GM23248 (cell line): ENCODE measurements around the gene ABHD10.

Experiments
- EZH2 ChIP-seq: fragments of 200-600 bp; sonication (generic); IDR thresholded peaks from 2 replicates; pipeline ENCODE4 v1.6.1; 2018; ENCODE audit warnings: antibody characterized with exemption, mild to moderate bottlenecking; ENCODE audit not compliant: insufficient read depth, poor library complexity, severe bottlenecking
- EZH2phosphoT487 ChIP-seq: fragments of 200-600 bp; sonication (generic); IDR thresholded peaks from 2 replicates; pipeline ENCODE4 v1.6.1; 2018; ENCODE audit warnings: antibody characterized with exemption, moderate library complexity, mild to moderate bottlenecking, low read depth; ENCODE audit not compliant: insufficient read depth

GRCh38 chr3:111975131-111975530, 3.7 kb upstream of the ABHD10 start:
- TF ChIP-seq EZH2 (no peak), EZH2phosphoT487 (no peak)
